HG03342 (cell line): ENCODE results near the gene CMIP.
"Not testable (repeated sequence)": the region's sequence is repeated elsewhere in the genome, so short reads cannot be mapped to it uniquely, and the experiment has no call there.

ENCODE experiments used
- ATAC-seq: cut with Tn5 transposase; IDR thresholded peaks from one replicate; pipeline ENCODE4 v1.9.1; 2021; ENCODE audit warnings: mild to moderate bottlenecking, moderate library complexity; ENCODE audit not compliant: unreplicated experiment

CMIP gene

DNA sequence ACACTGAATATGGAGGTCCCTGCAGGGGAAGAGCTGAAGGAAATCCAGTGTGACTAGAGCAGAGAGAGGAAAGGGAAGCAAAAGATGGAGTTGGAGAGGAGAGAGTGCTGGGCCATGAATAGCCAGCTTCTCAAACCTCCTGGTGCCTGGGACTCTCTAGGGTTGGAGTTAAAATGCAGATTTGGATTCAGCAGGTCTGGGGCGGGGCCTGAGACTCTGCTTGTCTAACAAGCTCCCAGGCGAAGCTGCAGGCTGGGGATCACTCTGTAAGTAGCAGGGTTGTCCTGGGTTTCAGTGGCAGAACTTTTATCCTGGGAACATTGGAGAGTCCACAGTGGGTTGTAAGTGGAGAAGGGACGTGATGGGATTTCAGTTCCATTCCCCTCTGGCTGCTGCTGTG is 231.1 kb downstream of the CMIP start:
- ATAC-seq = no peak

DNA sequence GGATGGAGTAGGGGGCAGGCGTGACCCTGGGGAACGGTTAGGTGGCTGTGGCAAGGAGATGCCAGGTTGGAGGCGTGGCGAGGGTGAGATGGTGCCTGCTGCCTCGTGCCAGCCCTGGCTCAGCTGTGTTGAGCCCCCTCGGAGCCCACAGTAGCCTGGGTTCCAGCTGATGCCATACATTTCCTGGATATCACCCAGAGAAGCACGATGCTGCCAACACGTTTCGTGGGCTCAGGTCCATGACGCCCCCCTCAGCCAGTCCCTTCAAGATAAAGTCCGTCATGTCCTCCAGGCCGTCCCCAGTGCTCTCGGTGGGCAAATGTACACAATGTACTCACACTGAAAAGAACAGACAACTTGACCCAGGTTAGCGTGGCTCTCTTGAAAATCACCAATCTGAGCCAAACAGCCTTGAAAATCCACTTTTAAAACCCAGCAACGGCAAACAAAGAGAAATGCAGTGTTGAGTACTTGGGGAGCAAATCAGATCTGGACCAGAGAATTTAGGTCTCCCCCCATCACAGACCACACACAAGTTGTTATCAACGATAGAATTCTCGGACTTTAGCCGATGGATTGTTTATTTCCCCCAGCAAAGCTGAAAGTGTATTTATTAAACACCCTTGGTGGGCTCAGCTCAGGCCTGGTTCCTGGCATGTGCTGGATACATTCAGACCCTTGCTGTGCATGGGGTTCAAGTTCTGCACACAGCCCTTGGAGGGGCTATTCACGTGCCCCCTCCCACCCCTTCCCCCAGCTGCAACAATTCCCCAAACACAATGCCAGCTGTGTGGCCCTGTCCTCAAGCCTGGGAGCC is 231.7 kb downstream of the CMIP start:
- ATAC-seq = no peak

DNA sequence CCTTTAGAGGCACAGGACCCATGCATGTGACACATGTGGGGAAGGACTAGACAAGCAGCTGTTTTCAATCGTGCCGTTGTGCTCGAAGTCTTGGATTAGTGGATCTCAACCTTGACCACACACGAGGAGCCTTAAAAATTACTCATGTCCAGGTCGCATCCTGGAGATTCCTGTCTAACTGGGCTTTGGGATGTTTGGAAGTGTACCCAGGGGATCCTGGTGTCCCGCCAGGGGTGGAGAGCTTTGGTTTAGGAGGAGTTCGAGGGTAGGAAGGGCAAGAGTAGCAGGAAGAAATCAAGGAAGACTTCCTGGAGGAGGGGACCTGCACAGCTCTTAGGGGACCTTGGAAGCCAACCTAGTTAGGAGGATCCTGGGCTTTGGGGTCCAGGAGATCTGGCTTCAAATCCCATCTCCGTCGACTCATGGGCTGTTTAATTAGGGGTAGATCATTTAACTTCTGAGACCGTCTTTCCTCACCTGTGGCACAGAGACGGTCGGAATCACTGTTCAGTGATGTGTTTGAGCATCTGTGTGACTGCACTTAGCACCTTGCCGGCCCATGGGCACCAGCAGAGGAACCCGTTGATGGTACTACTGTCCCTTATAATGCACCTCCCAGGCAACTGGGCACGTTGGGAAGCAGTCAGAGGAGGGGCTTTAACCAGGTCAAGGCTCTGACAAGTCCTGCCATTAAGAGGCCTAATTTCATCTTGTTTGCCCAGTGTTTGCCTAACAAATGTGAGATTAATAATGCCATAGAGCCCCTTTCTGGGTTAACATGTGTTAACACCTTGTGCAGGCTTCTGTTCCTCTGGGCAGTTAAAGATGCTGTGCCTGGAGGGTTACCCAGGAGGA is 232.5 kb downstream of the CMIP start:
- ATAC-seq = no peak

DNA sequence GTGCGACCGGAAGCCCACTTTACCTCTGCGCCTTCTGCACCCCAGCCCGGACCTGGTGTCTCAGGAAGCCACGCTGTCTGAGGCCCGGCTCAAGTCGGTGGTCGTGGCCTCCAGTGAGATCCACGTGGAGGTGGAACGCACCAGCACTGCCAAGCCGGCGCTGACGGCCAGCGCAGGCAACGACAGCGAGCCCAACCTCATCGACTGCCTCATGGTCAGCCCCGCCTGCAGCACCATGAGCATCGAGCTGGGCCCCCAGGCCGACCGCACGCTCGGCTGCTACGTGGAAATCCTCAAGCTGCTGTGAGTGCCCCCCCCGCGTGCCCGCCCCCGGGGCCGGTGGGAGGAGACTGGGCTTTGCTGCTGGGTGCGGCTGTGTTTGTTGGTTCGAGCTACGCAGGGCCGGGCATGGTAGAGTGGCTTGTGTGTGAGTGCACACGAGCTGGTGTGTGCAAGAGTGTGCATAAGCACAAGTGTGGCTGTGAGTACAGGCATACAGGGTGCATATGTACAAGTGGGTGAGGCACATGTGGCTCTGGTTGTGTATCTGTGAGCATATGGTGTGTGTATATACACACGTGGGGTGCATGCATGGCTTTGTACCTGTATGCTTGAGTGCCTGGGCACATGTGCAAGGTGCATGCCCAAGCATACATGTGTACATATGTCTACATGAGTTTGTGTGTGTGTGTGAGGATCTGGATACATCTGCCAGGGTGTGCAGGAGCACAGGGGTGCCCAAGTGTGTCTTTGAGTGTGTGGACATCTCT is 233.9 kb downstream of the CMIP start:
- ATAC-seq = no peak

DNA sequence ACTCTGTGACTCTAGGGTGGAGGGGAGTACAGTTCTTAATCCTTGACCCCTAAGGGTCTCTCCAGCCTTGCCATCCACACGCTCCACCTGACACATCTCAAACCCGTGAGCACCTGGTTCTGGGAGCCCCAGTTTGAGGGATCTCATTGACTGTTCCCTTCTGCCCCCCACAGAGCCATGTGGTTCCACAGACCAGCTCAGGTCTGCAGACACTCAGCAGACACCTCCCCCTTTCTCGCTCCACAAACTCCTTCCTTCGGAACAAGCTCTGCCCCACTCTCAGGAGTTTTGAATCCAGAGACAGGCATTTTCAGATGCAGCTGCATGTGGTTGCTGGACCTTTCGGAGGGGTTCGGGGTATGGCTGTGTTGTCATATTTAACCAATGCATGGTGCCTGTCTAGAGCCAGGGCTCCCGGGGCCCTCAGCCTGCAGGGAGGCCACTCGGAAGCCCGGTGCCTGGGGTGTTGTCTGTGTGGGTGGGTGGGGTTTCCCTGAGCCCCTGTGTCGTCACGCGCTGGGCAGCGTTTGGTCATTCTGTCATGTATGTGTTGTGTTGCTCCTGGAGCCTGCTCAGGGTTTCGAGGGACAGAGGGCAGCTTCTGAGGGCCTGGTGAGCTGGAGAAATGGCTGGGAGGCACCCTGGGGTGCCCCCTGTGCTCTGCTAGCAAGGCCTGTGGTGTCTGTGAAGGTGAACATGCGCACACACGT is 235.3 kb downstream of the CMIP start:
- no peak for ATAC-seq

DNA sequence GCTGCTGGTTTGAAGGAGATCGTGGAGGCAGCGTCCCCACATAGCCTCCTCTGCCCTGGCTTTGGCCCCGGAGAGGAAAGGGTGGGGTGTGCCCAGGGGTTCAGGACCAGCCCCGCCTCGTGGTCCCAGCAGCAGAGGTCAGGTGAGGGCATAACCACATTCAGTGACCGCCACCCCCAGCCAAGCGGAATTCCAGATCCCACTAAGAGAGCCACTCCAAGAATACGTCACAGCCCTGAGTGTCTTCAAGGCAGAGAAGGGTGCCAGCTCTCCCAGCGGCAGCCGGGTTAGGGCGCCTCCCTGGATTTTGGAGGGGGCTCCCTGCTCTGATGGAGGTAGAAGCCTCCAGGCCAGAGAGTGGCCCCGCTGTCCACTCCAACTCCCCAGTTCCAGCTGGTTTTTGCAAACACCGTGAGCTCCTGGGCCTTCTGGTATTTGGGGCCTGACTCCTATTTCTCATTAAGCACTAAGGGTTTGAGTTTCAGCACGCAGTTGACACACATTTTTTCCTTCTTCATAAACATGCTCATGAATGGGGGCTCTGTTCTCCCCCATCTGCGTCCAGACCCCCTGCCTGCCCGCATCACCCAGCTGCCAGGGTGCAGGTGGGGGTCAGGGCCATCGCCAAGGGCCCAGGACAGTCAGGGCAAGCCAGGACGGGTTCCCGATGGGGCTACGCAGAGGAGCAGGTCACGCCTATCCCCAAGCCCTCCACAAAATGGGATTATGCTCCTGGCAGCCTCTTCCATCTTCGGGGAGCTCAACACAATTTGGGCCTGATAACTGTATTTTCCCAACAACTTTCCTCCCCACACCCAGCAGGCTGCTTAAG is 236.1 kb downstream of the CMIP start:
- ATAC-seq = no peak

DNA sequence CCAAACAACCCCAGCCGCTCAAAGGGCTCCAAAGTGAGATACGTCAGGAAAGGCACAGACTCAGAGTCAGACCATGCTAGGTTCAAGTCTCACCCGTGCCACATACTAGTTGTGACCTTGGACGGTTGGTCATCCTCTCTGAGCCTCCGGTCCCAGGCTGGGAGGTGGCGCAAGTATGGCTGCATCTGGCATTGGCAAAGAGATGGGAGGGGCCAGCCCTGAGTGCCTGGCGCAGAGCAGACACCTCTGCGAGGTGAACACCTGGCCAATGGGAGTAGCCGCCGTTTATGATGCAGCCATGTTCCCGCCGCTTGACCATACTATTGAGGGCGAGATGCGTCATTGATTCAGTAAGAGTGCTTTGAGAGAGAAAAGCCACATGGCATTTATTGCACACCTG is 236.7 kb downstream of the CMIP start:
- ATAC-seq = no peak

DNA sequence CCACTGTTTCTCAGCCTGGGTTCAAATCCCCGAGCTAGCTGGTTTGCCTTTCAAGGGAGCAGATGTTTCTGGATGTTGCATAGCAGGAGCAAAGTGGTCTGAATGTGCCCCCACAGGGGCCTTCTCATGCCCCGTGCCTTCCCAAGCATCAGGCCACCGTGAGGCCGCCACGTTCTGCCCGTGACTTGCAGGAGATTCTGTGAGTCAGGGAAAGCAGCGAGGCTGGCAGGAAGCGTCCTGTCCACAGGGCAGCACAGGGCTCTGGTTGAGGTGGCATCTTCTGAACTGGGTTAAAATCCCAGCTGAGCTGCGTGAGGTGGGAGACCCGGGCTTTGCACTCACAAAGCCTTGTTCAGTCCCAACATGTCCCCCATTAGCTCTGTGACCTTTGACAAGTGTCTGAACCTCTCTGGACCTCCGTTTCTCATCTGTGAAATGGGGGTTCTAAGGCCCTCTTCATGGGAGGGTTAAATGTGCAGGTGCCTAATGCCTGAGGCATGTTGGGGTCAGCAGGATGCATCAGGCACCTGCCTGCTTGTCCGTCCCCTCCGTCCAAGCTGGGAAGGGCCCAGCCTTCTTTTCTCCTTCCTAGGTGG is 239.7 kb downstream of the CMIP start:
- no peak for ATAC-seq

DNA sequence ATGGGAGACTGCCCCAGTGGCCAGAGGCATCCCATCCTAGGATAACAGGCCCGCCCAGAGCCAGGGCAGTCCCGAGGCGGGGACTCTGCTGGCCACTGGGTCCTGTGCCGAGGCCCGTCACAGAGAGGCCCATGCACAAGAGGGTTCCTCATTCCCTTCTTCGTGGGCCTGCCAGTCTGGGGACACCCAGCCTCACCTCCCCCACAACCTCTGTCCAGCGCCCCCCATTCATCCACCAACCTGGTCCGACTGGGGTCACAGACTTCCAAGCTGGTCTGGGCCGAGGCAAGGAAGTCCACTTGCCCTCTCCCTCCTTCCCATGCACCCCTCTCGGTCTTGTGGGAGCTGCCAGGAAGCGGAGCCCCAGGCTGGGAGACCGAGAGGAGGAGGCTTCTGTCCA is 240.3 kb downstream of the CMIP start:
- ATAC-seq = no peak

DNA sequence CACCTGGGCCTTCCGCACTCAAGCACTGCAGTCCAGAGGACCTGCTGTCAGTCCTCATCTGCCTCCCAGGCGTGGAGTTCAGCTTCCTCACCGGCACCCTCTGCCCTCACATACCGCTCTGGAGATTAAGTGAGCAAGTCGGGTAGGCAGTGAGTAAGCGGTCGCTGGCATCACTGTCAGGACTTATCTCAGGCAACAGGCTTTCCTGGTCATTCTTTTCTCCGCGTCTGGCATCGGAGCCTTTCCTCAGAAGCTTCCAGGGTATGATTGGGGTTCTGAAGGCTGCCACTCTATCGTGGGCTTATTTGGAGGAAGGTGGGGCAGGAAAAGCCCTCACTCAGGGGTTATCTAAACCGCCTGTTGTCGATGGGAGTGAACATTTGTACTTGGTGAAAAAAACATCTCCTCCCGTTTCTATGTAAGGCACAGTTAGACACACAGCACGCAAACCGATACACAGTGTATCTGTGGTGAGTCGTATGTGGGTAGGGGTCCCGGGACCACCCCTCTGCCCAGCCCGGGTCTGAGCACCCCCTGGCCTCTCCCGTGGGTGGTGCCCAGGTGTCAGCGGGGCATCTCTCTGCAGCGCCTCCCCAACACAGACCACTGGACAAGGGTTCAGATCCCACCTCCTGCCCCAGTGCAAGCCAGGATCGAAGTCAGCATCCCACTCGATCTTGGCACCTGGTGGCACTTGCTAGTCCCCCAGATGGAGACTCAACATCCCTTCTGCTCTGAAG is 242.0 kb downstream of the CMIP start:
- no peak for ATAC-seq

DNA sequence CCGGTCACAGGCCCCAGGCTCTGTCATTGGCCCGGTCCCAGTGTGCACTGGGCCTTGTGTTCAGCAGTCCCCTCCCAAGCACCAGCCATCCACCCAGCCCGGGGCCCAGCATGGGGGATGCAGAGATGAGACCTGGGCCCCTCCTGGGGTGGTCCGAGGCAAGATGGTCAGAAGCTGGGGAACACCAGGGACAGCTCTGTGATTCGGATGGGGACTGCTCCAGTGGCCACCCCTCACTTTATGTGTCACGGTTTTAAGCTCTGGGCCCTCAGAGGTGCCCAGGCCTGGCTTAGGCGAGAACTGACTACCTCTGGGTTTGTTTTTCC is 242.5 kb downstream of the CMIP start:
- no peak for ATAC-seq

DNA sequence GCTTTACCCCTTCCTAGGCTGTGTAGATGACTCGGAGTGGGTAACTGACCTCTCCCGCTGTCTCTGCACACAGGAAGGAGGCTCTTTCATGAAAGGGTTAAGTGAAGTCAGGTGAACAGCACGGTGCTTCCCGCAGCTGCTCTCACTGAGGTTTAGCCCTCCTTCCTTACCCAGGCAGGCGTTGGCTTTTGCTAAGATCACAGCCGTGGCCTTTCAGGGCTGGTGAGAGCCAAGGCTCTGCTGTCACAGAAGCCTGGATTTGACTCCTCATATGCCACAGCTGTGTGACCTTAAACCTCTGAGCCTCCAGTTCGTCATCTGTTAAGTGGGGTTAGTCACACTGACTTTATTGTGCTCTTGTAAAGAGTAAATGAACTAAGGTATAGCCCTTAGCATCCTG is 243.6 kb downstream of the CMIP start:
- ATAC-seq = no peak

DNA sequence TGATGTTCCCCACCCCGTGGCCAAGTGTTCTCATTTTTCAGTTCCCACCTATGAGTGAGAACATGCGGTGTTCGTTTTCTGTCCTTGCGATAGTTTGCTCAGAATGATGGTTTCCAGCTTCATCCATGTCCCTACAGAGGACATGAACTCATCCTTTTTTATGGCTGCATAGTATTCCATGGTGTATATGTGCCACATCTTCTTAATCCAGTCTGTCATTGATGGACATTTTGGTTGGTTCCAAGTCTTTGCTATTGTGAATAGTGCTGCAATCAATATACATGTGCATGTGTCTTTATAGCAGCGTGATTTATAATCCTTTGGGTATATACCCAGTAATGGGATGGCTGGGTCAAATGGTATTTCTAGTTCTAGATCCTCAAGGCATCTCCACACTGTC is 244.2 kb downstream of the CMIP start:
- ATAC-seq = not testable (repeated sequence)

DNA sequence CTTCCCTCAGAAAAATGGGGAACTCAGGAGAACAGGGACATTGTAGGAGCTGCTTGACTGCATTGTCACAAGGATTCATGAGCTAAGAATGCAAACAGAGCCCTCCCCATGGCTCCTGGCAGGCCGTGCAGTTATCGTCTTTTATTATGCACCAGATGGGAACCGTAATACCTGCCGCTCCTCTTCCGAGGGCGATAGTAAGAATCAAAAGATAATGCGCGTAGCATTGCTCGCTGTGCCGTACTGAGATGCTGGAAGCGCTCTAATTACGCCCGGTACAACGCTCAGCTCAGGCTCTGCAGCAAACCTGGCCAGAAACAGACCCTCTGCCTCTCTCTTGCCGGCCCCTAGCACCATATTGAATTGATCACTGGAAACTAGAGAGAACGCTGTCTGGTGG is 247.4 kb downstream of the CMIP start:
- no peak for ATAC-seq

DNA sequence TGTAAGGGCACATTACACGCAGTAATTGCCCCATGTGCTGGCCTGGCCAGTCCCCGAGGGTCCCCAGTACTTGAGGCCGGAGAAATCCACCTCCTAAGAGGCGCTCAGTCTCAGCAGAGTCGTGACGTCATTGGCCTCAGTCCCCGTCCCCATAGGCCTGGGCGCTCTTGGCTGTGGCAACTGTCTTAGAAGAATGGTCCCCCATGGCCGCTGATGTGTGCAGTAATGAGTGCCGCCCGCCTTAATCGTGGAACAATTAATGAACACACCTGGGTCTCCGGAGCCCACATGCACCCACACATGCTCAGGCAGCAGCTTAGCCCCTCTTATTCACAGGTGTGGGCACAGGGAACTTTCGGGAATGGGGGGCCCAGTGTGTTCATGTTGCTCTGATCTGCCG is 248.0 kb downstream of the CMIP start:
- ATAC-seq = no peak

DNA sequence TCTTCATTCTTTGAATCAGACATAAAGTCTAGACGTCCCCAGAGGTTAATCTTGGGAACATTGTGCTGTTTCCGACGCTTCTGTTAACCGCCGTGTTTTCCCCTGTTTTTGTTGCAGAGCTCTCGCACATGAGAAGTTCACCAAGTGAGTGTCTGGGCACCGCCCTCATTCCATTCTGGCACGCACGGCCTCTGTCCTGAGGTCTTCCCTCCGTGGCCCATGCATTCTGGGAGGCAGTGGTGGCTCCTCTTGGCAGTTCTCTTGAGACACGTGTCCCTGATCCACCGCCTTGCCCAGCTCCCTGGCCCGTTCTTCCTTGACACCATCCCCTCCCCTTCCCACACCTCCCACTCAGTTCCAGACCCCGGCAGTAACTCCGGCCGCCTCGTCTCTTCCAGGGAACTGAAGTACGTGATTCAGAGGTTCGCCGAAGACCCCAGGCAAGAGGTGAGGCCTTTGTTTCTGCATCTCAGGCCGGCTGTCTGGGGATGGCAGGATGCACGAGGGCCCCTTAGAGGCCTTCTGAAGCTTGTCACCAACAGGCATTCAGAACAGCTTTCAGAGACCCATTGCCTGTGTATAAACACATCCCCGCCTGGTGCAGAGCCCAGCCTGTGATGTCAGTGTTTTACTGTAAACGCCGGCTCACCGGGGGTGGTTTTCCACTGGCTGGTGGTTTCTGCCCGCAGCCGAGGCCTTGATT is 248.6 kb downstream of the CMIP start:
- no peak for ATAC-seq

DNA sequence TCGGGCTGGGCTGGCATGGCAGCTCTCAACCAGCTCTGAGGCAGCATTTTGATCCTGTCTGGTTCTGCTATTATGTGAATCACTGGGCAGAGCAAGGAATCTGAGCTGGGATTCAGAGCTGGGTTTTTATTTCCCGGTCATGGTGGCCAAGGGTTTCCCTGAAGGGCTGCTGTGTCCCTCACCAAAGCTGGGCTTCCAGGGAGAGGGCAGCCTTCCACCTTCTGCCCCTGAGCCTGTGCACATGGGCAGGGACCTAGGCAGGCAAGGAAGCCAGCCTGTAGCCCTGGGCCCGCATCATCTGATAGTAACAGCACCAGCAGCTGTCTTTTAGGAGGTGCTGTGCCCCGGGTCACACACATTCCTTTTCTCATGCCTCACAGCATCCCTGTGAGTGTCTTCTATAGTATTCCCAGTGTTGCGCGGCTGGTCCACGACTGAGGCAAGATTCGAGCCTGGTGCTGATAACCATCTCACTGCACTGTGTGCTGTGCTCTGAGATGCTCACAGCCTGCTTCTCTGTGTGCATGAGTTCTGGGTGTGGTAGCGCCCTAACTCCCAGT is 249.2 kb downstream of the CMIP start:
- no peak for ATAC-seq
